ENCODE measurements around the gene ATP1A1. TPM values are rescaled to one million over a fixed set of nuclear protein-coding genes. Genes with fewer than 3 reads are reported as not detected.

Gene ATP1A1
- total and polyA plus RNA-seq, 5 donors from 2014 or later: 52.4 to 228 (median 63.5) TPM

DNA sequence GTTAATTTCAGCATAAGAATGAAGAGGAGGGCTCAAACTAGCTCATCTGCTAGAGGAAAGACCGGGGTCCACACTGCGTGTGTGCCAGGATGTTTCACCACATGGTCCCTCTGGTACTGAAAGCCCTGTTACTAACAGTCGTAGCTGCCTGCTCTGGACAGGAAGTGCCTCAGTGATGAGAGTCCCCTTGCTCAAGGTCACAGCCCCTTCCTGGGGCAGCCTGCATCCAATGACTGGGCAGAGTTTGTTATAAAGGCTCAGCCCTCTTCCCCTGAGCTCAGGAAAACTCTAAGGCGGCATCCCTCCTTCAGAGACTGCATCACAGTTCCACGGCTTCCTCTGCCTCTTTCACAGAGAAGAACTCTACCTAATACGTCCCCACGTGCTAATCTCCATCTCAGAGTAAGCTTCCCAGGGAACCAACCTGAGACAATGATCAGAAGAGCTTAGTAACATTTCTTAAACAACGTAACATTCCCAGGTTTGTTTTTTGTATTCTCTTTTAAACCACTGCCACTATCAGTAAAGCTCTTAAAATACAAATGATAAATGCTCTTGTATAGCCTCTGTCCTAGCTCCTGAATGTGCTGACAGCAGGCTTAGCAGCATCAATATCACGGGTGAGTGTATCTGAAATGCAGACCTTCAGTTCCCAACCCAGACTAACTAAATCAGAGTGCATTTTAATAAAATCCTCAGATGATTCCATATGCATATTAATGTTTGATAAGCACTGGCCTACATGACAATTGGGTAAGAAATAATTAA lies 38.0 kb upstream of the ATP1A1 start:
- no peaks in the 10 kb centered on the region for H3K4me1 ChIP-seq (ENCODE audit: control insufficient read depth, insufficient read depth, low read length, poor library complexity, severe bottlenecking)
- H3K36me3 ChIP-seq (ENCODE audit: control insufficient read depth, insufficient read depth, low read length): no peaks in the 10 kb centered on the region
- peak overlapping the region; percentile 5 to 80 (median 69) for H3K27ac Mint-ChIP-seq
- H3K4me3 Mint-ChIP-seq: no peak overlapping the region
- ATAC-seq (ENCODE audit: low read depth in 2 of 2): no peak
- H3K27me3 Mint-ChIP-seq: peaks cover 4% of the 10 kb centered on the region
- H3K27me3 ChIP-seq (ENCODE audit: control insufficient read depth, insufficient read depth, low read length): no peaks in the 10 kb centered on the region
- H3K4me3 ChIP-seq (ENCODE audit: low read depth, low read length): no peak overlapping the region
- no peak for DNase-seq
- no peaks in the 10 kb centered on the region for H3K9me3 ChIP-seq (ENCODE audit: control insufficient read depth in 2 of 2, low read length in 2 of 2)
- peaks cover 0 to 3% (median 0%) of the 10 kb centered on the region in 7 donors for H3K9me3 Mint-ChIP-seq
- H3K4me1 Mint-ChIP-seq: peaks cover 0 to 45% (median 13%) of the 10 kb centered on the region in 4 donors
- peaks cover 6% of the 10 kb centered on the region for H3K36me3 Mint-ChIP-seq
- H3K27ac ChIP-seq (ENCODE audit: insufficient read depth, low read length, poor library complexity, severe bottlenecking): no peak overlapping the region

DNA sequence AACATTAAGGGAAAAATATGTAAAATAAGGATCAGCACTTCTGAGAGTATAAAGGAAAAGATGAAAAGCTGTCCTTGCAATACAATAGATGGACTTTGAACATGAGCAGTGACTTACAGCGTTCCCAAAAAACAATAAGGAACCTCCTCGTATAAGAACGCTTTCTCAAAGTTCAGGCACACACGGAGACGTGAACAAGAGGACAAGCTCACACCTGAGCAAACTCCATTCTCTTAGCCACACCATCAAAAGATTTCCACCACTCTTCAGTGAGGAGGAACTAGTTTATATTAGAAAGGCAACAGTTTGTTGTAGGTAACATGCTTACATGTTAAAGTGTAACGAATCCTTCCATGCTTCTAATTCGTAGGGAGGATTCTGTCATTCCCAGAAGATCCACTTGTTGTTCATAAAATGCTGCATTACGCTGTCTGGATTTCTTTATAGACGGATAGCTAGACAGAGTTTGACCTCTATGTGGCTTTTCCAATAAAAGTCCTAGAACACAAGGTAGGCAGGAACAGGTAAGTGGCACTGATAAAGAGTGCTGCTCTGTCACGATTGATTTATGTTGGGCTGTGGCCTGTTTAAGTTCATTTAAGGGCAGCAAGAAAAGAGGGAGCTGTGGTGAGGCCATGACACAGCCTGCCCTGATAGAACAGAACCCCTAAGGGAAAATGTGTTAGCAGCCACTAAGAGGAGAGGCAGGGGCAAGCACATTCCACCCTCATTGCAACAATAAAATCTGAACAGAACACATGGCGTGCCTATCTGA lies 37.0 kb upstream of the ATP1A1 start:
- Histone ChIP-seq H3K36me3 (ENCODE audit: control insufficient read depth, insufficient read depth, low read length) (no peaks in the 10 kb centered on the region), H3K9me3 (ENCODE audit: control insufficient read depth in 2 of 2, low read length in 2 of 2) (no peaks in the 10 kb centered on the region), H3K27ac (ENCODE audit: insufficient read depth, low read length, poor library complexity, severe bottlenecking) (no peak overlapping the region), H3K4me1 (ENCODE audit: control insufficient read depth, insufficient read depth, low read length, poor library complexity, severe bottlenecking) (no peaks in the 10 kb centered on the region), H3K27me3 (ENCODE audit: control insufficient read depth, insufficient read depth, low read length) (no peaks in the 10 kb centered on the region), H3K4me3 (ENCODE audit: low read depth, low read length) (no peak overlapping the region)
- ATAC-seq (ENCODE audit: low read depth in 2 of 2) (no peak), DNase-seq (no peak)
- Mint-ChIP-seq H3K9me3 (peaks cover 0 to 3% (median 0%) of the 10 kb centered on the region in 7 donors), H3K27ac (no peak overlapping the region), H3K4me1 (peaks cover 0 to 44% (median 12%) of the 10 kb centered on the region in 4 donors), H3K4me3 (no peak overlapping the region), H3K36me3 (peaks cover 9% of the 10 kb centered on the region), H3K27me3 (peaks cover 4% of the 10 kb centered on the region)

DNA sequence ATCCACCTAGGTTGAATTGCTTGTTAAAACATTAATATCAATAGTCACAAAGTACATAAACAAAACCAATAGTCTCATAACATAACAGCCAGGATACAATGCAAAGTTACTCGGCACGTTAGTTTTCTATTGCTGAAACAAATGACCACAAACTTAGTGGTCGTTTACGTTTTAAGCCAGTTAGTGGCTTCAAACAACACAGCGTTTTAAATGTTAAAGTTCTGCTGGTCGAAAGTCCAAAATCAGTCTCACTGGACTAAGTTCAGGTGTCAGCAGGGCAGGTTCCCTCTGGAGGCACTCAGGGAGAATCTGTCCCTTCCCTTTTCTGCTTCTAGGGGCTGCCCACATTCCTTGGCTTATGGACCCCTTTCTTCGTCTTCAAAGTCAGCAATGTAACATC lies 35.6 kb upstream of the ATP1A1 start:
- peaks cover 0 to 46% (median 11%) of the 10 kb centered on the region in 4 donors for H3K4me1 Mint-ChIP-seq
- Histone ChIP-seq H3K27ac (ENCODE audit: insufficient read depth, low read length, poor library complexity, severe bottlenecking) (no peak overlapping the region), H3K36me3 (ENCODE audit: control insufficient read depth, insufficient read depth, low read length) (no peaks in the 10 kb centered on the region), H3K4me1 (ENCODE audit: control insufficient read depth, insufficient read depth, low read length, poor library complexity, severe bottlenecking) (no peaks in the 10 kb centered on the region), H3K4me3 (ENCODE audit: low read depth, low read length) (no peak overlapping the region), H3K9me3 (ENCODE audit: control insufficient read depth in 2 of 2, low read length in 2 of 2) (no peaks in the 10 kb centered on the region), H3K27me3 (ENCODE audit: control insufficient read depth, insufficient read depth, low read length) (no peaks in the 10 kb centered on the region)
- no peak for DNase-seq
- H3K4me3 Mint-ChIP-seq: no peak overlapping the region
- H3K27ac Mint-ChIP-seq: no peak overlapping the region
- H3K9me3 Mint-ChIP-seq: peaks cover 0 to 3% (median 0%) of the 10 kb centered on the region in 7 donors
- peaks cover 9% of the 10 kb centered on the region for H3K36me3 Mint-ChIP-seq
- no peak for ATAC-seq (ENCODE audit: low read depth in 2 of 2)
- H3K27me3 Mint-ChIP-seq: peaks cover 4% of the 10 kb centered on the region

DNA sequence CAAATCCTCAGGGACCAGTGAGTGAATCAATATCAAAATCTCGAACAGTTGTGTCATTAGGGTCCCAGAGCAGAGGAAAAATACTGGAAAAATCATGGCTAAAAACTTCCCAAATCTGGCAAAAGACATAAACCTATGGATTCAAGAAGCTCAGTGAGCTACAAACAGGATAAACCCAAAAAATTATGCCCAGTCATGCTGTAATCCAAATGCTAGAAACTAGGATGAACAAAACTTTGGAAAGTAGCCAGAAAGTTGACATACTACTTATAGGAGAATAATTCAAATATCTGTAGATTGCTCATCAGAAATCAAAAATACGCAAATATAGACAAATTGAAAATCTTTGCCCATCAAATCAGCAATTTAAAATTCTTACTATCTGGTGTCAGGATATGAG lies 34.6 kb upstream of the ATP1A1 start:
- H3K27ac Mint-ChIP-seq: no peak overlapping the region
- H3K27ac ChIP-seq (ENCODE audit: insufficient read depth, low read length, poor library complexity, severe bottlenecking): no peak overlapping the region
- H3K4me1 Mint-ChIP-seq: peaks cover 0 to 45% (median 13%) of the 10 kb centered on the region in 4 donors
- no peaks in the 10 kb centered on the region for H3K36me3 ChIP-seq (ENCODE audit: control insufficient read depth, insufficient read depth, low read length)
- no peaks in the 10 kb centered on the region for H3K9me3 ChIP-seq (ENCODE audit: control insufficient read depth in 2 of 2, low read length in 2 of 2)
- no peaks in the 10 kb centered on the region for H3K4me1 ChIP-seq (ENCODE audit: control insufficient read depth, insufficient read depth, low read length, poor library complexity, severe bottlenecking)
- no peak overlapping the region for H3K4me3 Mint-ChIP-seq
- H3K9me3 Mint-ChIP-seq: peaks cover 0 to 3% (median 0%) of the 10 kb centered on the region in 7 donors
- H3K4me3 ChIP-seq (ENCODE audit: low read depth, low read length): no peak overlapping the region
- ATAC-seq (ENCODE audit: low read depth in 2 of 2): no peak
- DNase-seq: no peak
- H3K36me3 Mint-ChIP-seq: peaks cover 9% of the 10 kb centered on the region
- no peaks in the 10 kb centered on the region for H3K27me3 ChIP-seq (ENCODE audit: control insufficient read depth, insufficient read depth, low read length)
- peaks cover under 1% of the 10 kb centered on the region for H3K27me3 Mint-ChIP-seq

DNA sequence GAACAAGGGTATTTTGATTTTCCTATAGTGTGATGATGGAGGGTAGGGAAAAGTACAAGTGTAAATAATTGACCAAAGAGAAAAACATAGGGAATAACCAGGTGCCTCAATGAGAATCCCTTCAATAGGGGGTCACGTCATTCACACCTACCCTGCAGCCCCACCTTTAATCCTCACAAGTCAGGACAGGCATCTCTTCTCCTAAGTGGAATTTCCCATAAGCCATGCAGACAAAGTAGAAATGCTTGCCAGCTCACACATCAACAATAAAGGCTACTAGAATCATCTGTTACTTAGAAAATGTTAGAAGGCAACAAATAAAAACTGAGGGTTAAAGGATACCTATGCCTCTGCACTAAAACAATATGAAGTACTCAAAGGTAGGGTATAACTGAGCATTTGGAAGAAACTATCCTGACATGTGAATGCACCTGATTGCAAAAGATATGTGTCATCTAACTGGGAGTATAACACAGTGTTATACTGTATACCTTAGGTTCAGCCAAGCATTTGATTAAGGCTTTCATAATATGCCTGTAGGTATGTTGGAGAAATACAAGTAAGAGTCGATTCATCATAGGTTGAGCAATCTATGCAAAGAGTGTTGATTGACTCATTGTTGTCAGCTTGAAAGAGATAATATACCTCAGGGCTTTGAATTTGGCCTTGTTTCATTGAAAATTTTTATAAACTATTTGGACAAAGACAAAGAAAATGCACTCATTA lies 32.4 kb upstream of the ATP1A1 start:
- Mint-ChIP-seq H3K4me1 (peaks cover 5 to 47% (median 21%) of the 10 kb centered on the region in 4 donors), H3K27me3 (no peaks in the 10 kb centered on the region), H3K9me3 (peaks cover 0 to 3% (median 0%) of the 10 kb centered on the region in 7 donors), H3K4me3 (no peak overlapping the region), H3K36me3 (peaks cover 5% of the 10 kb centered on the region), H3K27ac (peak overlapping the region in 1 of 3 donors; percentile 44)
- Histone ChIP-seq H3K9me3 (ENCODE audit: control insufficient read depth in 2 of 2, low read length in 2 of 2) (no peaks in the 10 kb centered on the region), H3K36me3 (ENCODE audit: control insufficient read depth, insufficient read depth, low read length) (no peaks in the 10 kb centered on the region), H3K27me3 (ENCODE audit: control insufficient read depth, insufficient read depth, low read length) (no peaks in the 10 kb centered on the region), H3K27ac (ENCODE audit: insufficient read depth, low read length, poor library complexity, severe bottlenecking) (no peak overlapping the region), H3K4me1 (ENCODE audit: control insufficient read depth, insufficient read depth, low read length, poor library complexity, severe bottlenecking) (peaks cover 13% of the 10 kb centered on the region), H3K4me3 (ENCODE audit: low read depth, low read length) (no peak overlapping the region)
- DNase-seq (no peak), ATAC-seq (ENCODE audit: low read depth in 2 of 2) (no peak)

DNA sequence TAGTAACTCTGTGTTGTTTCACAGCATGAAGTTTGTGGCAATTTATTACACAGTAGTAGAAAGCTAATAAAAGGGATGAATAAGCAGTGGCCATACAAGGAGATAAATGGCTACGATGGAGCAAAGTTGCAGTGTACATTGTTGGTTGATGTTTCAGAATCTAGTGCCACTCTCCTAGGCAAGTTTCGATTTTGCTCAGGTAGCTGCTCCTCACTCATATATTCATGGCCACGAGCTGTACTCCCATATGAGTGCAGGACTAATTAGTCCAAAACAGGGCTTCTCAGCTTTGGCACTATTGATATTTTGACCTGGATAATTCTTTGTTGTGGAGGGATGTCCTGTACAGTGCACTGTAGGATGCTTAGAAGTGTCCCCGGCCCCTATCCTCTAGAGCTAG lies 30.0 kb upstream of the ATP1A1 start:
- DNase-seq: no peak
- Histone ChIP-seq H3K27ac (ENCODE audit: insufficient read depth, low read length, poor library complexity, severe bottlenecking) (no peak overlapping the region), H3K4me1 (ENCODE audit: control insufficient read depth, insufficient read depth, low read length, poor library complexity, severe bottlenecking) (peaks cover 36% of the 10 kb centered on the region), H3K4me3 (ENCODE audit: low read depth, low read length) (no peak overlapping the region), H3K36me3 (ENCODE audit: control insufficient read depth, insufficient read depth, low read length) (no peaks in the 10 kb centered on the region), H3K27me3 (ENCODE audit: control insufficient read depth, insufficient read depth, low read length) (no peaks in the 10 kb centered on the region), H3K9me3 (ENCODE audit: control insufficient read depth in 2 of 2, low read length in 2 of 2) (no peaks in the 10 kb centered on the region)
- Mint-ChIP-seq H3K27ac (peak overlapping the region; percentile 83 to 94 (median 85)), H3K27me3 (no peaks in the 10 kb centered on the region), H3K36me3 (peaks cover 5% of the 10 kb centered on the region), H3K4me1 (peaks cover 11 to 69% (median 39%) of the 10 kb centered on the region in 4 donors), H3K9me3 (no peaks in the 10 kb centered on the region), H3K4me3 (peak overlapping the region in 1 of 4 donors; percentile 12)
- ATAC-seq (ENCODE audit: low read depth in 2 of 2): no peak

DNA sequence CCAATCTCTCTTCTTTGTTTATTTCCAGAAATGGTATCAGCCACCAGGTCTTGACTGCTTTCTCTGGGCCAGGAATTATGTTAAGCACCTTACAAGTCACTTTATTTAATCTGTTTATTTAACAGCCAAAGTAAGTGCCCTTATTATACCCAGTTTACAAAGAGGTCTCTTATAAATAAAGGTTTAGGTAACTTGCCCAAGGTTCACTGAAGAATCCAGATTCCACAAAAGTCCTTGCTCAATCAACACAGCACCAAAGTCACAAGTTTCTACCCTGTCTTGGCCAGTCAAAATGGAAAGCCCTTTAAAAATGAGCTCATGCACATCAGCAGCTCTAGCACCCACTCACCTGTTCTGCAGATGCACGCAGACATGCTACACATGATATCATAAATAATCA lies 28.0 kb upstream of the ATP1A1 start:
- Mint-ChIP-seq H3K4me3 (peak overlapping the region in 2 of 4 donors; percentile 30 to 69), H3K27me3 (no peaks in the 10 kb centered on the region), H3K4me1 (peaks cover 11 to 85% (median 48%) of the 10 kb centered on the region in 4 donors), H3K36me3 (peaks cover 3% of the 10 kb centered on the region), H3K9me3 (peaks cover 0 to 3% (median 0%) of the 10 kb centered on the region in 7 donors), H3K27ac (peak overlapping the region; percentile 83 to 94 (median 87))
- peak overlapping the region; percentile 71 for H3K27ac ChIP-seq (ENCODE audit: insufficient read depth, low read length, poor library complexity, severe bottlenecking)
- no peaks in the 10 kb centered on the region for H3K27me3 ChIP-seq (ENCODE audit: control insufficient read depth, insufficient read depth, low read length)
- no peaks in the 10 kb centered on the region for H3K36me3 ChIP-seq (ENCODE audit: control insufficient read depth, insufficient read depth, low read length)
- peaks cover 36% of the 10 kb centered on the region for H3K4me1 ChIP-seq (ENCODE audit: control insufficient read depth, insufficient read depth, low read length, poor library complexity, severe bottlenecking)
- no peaks in the 10 kb centered on the region for H3K9me3 ChIP-seq (ENCODE audit: control insufficient read depth in 2 of 2, low read length in 2 of 2)
- ATAC-seq (ENCODE audit: low read depth in 2 of 2) (no peak), DNase-seq (no peak)
- no peak overlapping the region for H3K4me3 ChIP-seq (ENCODE audit: low read depth, low read length)
